IMR-90 (cell line): ENCODE measurements around the gene AMN.

Experiments used
- CHD1 ChIP-seq: IDR thresholded peaks from 2 replicates; pipeline ENCODE4 v1.6.1; 2012; ENCODE audit warnings: low read depth, low read length, improper control_type of control experiment
- POLR2A ChIP-seq: IDR thresholded peaks from 2 replicates; pipeline ENCODE4 v1.6.1; 2012; ENCODE audit warnings: mild to moderate bottlenecking, low read depth, low read length
- TF ChIP-seq, protein P1 (sequence below): conservative IDR thresholded peaks from 2 replicates; pipeline ENCODE4 v1.5.1; 2012; ENCODE audit warnings: mild to moderate bottlenecking, low read depth, low read length, improper control_type of control experiment

- TF ChIP-seq, protein P1, sequence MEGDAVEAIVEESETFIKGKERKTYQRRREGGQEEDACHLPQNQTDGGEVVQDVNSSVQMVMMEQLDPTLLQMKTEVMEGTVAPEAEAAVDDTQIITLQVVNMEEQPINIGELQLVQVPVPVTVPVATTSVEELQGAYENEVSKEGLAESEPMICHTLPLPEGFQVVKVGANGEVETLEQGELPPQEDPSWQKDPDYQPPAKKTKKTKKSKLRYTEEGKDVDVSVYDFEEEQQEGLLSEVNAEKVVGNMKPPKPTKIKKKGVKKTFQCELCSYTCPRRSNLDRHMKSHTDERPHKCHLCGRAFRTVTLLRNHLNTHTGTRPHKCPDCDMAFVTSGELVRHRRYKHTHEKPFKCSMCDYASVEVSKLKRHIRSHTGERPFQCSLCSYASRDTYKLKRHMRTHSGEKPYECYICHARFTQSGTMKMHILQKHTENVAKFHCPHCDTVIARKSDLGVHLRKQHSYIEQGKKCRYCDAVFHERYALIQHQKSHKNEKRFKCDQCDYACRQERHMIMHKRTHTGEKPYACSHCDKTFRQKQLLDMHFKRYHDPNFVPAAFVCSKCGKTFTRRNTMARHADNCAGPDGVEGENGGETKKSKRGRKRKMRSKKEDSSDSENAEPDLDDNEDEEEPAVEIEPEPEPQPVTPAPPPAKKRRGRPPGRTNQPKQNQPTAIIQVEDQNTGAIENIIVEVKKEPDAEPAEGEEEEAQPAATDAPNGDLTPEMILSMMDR, result no peak
- TF ChIP-seq POLR2A (no peak), CHD1 (no peak)
Measured at GRCh38 chr14:102949801-102950451, 27.5 kb downstream of the AMN start.
